HG03175 (cell line): ENCODE results near the gene ATF6.
A peak's percentile ranks its signal among the peaks of the same experiment; 100 is the strongest.
"Not testable (repeated sequence)": the region's sequence is repeated elsewhere in the genome, so short reads cannot be mapped to it uniquely, and the experiment has no call there.

Experiments used
- ATAC-seq: cut with Tn5 transposase; IDR thresholded peaks from one replicate; pipeline ENCODE4 v1.9.1; 2021; ENCODE audit warnings: mild to moderate bottlenecking, moderate library complexity; ENCODE audit not compliant: unreplicated experiment

Gene ATF6

GRCh38 chr1:161778522-161778921, 12.4 kb downstream of the ATF6 start:
- ATAC-seq = no peak

GRCh38 chr1:161779393-161779792, 13.3 kb downstream of the ATF6 start:
- ATAC-seq = no peak

GRCh38 chr1:161781995-161782394, 15.9 kb downstream of the ATF6 start:
- ATAC-seq = no peak

- ATAC-seq = no peak
Measured at GRCh38 chr1:161782886-161783285, 16.8 kb downstream of the ATF6 start.

GRCh38 chr1:161784968-161785367, 18.8 kb downstream of the ATF6 start:
- no peak for ATAC-seq

- no peak for ATAC-seq
Measured at GRCh38 chr1:161787355-161787754, 21.2 kb downstream of the ATF6 start.

- no peak for ATAC-seq
Measured at GRCh38 chr1:161790587-161791317, 24.6 kb downstream of the ATF6 start.

GRCh38 chr1:161791904-161792655, 26.0 kb downstream of the ATF6 start:
- ATAC-seq = no peak

- ATAC-seq = peak; percentile 83
Measured at GRCh38 chr1:161792740-161793139, 26.6 kb downstream of the ATF6 start.

- no peak for ATAC-seq
Measured at GRCh38 chr1:161799792-161800191, 33.7 kb downstream of the ATF6 start.

- no peak for ATAC-seq
Measured at GRCh38 chr1:161801955-161802354, 35.8 kb downstream of the ATF6 start.

- ATAC-seq = no peak
Measured at GRCh38 chr1:161803181-161803580, 37.1 kb downstream of the ATF6 start.

- ATAC-seq = no peak
Measured at GRCh38 chr1:161805399-161806197, 39.5 kb downstream of the ATF6 start.

- not testable (repeated sequence) for ATAC-seq
Measured at GRCh38 chr1:161809202-161809601, 43.1 kb downstream of the ATF6 start.

- ATAC-seq = not testable (repeated sequence)
Measured at GRCh38 chr1:161809656-161810055, 43.5 kb downstream of the ATF6 start.

GRCh38 chr1:161810780-161811179, 44.7 kb downstream of the ATF6 start:
- ATAC-seq = no peak

GRCh38 chr1:161816201-161816600, 50.1 kb downstream of the ATF6 start:
- no peak for ATAC-seq

- ATAC-seq = no peak
Measured at GRCh38 chr1:161817176-161817730, 51.1 kb downstream of the ATF6 start.

GRCh38 chr1:161820914-161821313, 54.8 kb downstream of the ATF6 start:
- ATAC-seq = no peak

- ATAC-seq = no peak
Measured at GRCh38 chr1:161824618-161825017, 58.5 kb downstream of the ATF6 start.

GRCh38 chr1:161825831-161826230, 59.7 kb downstream of the ATF6 start:
- no peak for ATAC-seq
